ENCODE results near the gene S100A3.

Gene S100A3

GRCh38 chr1:153573351-153573750, 24.3 kb upstream of the S100A3 start:
- no peak for DNase-seq (ENCODE audit: low spot score)
- TF ChIP-seq CTCF (IDR thresholded peaks at IDR 0.05; ENCODE audit: extremely low read depth, missing control alignments) = no peak

GRCh38 chr1:153572569-153573015, 23.5 kb upstream of the S100A3 start:
- peak; percentile 89 for TF ChIP-seq CTCF (IDR thresholded peaks at IDR 0.05; ENCODE audit: extremely low read depth, missing control alignments)
- DNase-seq (ENCODE audit: low spot score) = peak; percentile 78

- no peak for DNase-seq (ENCODE audit: low spot score)
- no peak for TF ChIP-seq CTCF (IDR thresholded peaks at IDR 0.05; ENCODE audit: extremely low read depth, missing control alignments)
Observed at GRCh38 chr1:153571706-153572105, 22.6 kb upstream of the S100A3 start.

GRCh38 chr1:153570874-153571273, 21.8 kb upstream of the S100A3 start:
- DNase-seq (ENCODE audit: low spot score) = no peak
- no peak for TF ChIP-seq CTCF (IDR thresholded peaks at IDR 0.05; ENCODE audit: extremely low read depth, missing control alignments)

DNA sequence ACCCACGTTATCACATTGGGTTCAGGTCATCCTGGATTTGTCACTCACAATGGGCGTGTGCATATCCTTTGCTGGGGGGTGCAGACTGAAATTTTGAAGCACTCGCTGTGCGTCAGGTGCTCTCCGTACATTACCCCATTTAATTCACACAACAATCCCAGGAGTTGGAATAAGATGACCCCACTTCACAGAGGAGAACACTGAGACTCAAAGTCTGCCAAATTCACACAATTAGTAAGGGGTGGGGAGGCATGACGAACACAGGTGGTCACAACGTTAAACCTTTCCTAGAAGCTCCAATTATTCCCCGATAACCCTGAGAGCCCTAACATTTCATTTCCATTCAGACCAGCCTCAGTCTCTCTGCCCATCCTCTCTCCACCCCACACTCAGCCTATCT, 20.4 kb upstream of the S100A3 start:
- TF ChIP-seq CTCF (IDR thresholded peaks at IDR 0.05; ENCODE audit: extremely low read depth, missing control alignments) = no peak
- no peak for DNase-seq (ENCODE audit: low spot score)

GRCh38 chr1:153568367-153569099, 19.5 kb upstream of the S100A3 start:
- peak; percentile 86 for DNase-seq (ENCODE audit: low spot score)
- peak; percentile 97 for TF ChIP-seq CTCF (IDR thresholded peaks at IDR 0.05; ENCODE audit: extremely low read depth, missing control alignments)

- no peak for TF ChIP-seq CTCF (IDR thresholded peaks at IDR 0.05; ENCODE audit: extremely low read depth, missing control alignments)
- DNase-seq (ENCODE audit: low spot score) = no peak
Observed at GRCh38 chr1:153567621-153568366, 18.7 kb upstream of the S100A3 start.
